Measurements from ENCODE around the gene CDK19.

The CDK19 gene

GRCh38 chr6:110833831-110834230 is 18.6 kb upstream of the CDK19 start:
- H3K36me3 ChIP-seq (ENCODE audit: control insufficient read depth, insufficient read depth, low read length), result no peaks in the 10 kb centered on the region
- no peak for DNase-seq (ENCODE audit: extremely low read depth, insufficient read length)
- TF ChIP-seq CTCF (IDR thresholded peaks at IDR 0.05; ENCODE audit: insufficient read depth, low read length, poor library complexity, severe bottlenecking), result no peak
- H3K4me3 ChIP-seq (replicated peaks; ENCODE audit: low read depth, low read length), result no peak overlapping the region
- H3K27me3 ChIP-seq (replicated peaks; ENCODE audit: control insufficient read depth, insufficient read depth, low read length), result no peaks in the 10 kb centered on the region

- DNase-seq (ENCODE audit: extremely low read depth, insufficient read length), result no peak
- no peak for TF ChIP-seq CTCF (IDR thresholded peaks at IDR 0.05; ENCODE audit: insufficient read depth, low read length, poor library complexity, severe bottlenecking)
- no peak overlapping the region for H3K4me3 ChIP-seq (replicated peaks; ENCODE audit: low read depth, low read length)
Observed at GRCh38 chr6:110831405-110831804, 16.1 kb upstream of the CDK19 start.

GRCh38 chr6:110828396-110828795 is 13.1 kb upstream of the CDK19 start:
- Histone ChIP-seq H3K27me3 (replicated peaks; ENCODE audit: control insufficient read depth, insufficient read depth, low read length) (no peaks in the 10 kb centered on the region), H3K4me3 (replicated peaks; ENCODE audit: low read depth, low read length) (no peak overlapping the region), H3K36me3 (ENCODE audit: control insufficient read depth, insufficient read depth, low read length) (no peaks in the 10 kb centered on the region)
- DNase-seq (ENCODE audit: extremely low read depth, insufficient read length), result no peak
- no peak for TF ChIP-seq CTCF (IDR thresholded peaks at IDR 0.05; ENCODE audit: insufficient read depth, low read length, poor library complexity, severe bottlenecking)

More at GRCh38 chr6:110831405-110831804, 16.1 kb upstream of the CDK19 start:
- no peaks in the 10 kb centered on the region for H3K36me3 ChIP-seq (ENCODE audit: control insufficient read depth, insufficient read depth, low read length)
- no peaks in the 10 kb centered on the region for H3K27me3 ChIP-seq (replicated peaks; ENCODE audit: control insufficient read depth, insufficient read depth, low read length)

GRCh38 chr6:110826236-110827129 is 11.2 kb upstream of the CDK19 start:
- no peaks in the 10 kb centered on the region for H3K36me3 ChIP-seq (ENCODE audit: control insufficient read depth, insufficient read depth, low read length)
- no peaks in the 10 kb centered on the region for H3K27me3 ChIP-seq (replicated peaks; ENCODE audit: control insufficient read depth, insufficient read depth, low read length)
- no peak overlapping the region for H3K4me3 ChIP-seq (replicated peaks; ENCODE audit: low read depth, low read length)
- no peak for DNase-seq (ENCODE audit: extremely low read depth, insufficient read length)
- no peak for TF ChIP-seq CTCF (IDR thresholded peaks at IDR 0.05; ENCODE audit: insufficient read depth, low read length, poor library complexity, severe bottlenecking)

GRCh38 chr6:110823146-110823545 is 7.9 kb upstream of the CDK19 start:
- no peak for TF ChIP-seq CTCF (IDR thresholded peaks at IDR 0.05; ENCODE audit: insufficient read depth, low read length, poor library complexity, severe bottlenecking)
- no peak for DNase-seq (ENCODE audit: extremely low read depth, insufficient read length)
- no peaks in the 10 kb centered on the region for H3K27me3 ChIP-seq (replicated peaks; ENCODE audit: control insufficient read depth, insufficient read depth, low read length)
- H3K36me3 ChIP-seq (ENCODE audit: control insufficient read depth, insufficient read depth, low read length), result no peaks in the 10 kb centered on the region
- H3K4me3 ChIP-seq (replicated peaks; ENCODE audit: low read depth, low read length), result no peak overlapping the region

Measured in GM06990 (cell line).